NCI-H1417 treated with DMSO at 0.1 percent for 48 hours (cell line): ENCODE results near the gene LCE1A.

Source experiments
- DNase-seq: peaks from one replicate; lab custom pipeline; 2025; lab: John Stamatoyannopoulos, UW

Gene LCE1A, protein sequence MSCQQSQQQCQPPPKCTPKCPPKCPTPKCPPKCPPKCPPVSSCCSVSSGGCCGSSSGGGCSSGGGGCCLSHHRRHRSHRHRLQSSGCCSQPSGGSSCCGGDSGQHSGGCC

DNA sequence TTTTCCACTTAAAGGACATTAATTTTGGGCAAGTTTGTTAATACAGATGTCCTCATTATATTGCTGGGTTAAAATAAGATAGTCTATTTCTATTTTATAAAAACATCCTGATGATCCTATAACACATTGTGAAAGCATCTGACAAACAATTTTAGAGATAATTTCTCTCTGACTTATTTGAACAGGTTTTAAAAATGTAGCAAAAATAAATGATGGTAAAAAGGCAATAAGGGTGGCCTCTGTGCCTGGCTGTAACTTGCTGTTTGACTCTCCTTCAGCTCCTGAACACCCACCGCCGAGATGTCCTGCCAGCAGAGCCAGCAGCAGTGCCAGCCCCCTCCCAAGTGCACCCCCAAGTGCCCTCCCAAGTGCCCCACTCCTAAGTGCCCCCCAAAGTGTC, at the start of gene LCE1A:
Gene LCE1A (plus strand): TSS at position 301 of the 400 bp plus-strand sequence. CDS start 0 bp downstream, at position 301.
- no peak for DNase-seq

DNA sequence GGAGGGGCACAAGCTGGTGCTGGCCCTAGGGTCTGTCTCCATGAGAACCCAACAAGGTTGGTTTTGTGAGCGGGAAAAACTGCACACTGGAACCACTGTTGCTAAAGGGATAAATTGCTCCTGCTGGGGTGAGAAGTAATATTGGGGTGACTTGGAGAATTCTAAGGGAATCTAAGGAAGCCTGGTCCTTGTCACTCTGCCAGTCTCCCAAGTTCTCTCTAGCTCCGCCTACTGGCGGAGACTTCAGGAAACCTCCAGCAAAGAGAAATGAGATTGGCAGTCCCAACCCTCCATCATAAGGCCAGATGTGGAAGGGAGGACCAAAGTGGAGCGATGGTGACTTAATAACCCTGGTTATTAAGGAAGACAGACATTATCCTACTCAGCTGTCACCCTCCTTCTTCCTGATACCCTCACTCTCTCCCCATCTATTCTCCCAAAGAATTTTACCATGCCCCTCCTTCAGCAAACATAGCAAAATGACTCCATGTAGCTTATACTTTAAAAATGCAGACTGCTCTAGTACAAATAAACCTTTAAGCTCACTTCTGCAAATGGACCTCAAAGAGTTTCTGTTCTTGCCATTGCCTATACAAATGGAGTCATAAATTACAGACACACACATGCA, 49.6 kb upstream of the LCE1A start:
- DNase-seq = no peak

DNA sequence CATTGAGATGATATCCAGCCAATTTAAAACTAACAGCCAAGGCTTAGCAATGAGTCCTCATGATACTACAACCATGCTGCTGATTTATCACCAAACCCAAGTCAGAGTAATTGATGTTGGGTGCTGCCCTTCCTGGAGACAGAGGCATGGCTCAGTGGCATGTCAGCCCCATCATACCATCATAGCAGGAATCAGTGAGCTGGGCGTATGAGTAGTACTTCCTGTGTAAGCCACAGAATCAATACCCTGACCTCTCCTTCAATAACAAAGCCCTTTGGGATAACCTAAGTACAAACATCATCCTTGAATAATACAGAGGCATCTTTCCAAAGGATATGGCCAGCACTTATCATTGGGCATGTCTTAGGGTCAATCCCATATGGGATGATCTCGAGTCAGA, 44.2 kb upstream of the LCE1A start:
- DNase-seq = no peak

DNA sequence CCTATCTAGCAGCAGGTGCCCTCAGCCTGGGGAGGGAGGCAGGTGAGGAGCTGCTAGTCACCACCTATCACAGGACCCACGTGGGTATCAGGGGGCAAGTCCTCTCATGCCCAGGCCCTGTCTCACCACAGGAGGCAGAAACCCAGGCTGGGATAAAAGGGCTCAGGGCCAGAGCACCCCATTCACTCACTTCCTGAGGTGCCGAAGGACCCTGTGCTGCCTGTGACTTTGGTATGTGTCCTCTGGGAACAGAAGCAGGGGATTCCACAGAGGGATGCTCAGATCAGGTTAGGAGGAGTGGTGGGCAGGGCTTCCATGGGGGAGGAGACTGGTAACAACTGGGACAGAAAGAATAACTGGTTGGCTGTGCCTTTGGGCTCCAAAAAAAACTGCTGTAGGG, 41.2 kb upstream of the LCE1A start, which contains the start of gene LCE1E:
Gene LCE1E (plus strand): TSS at position 181 of the 400 bp plus-strand sequence. CDS start 1,043 bp downstream, outside the sequence.
- DNase-seq = peak; percentile 41

DNA sequence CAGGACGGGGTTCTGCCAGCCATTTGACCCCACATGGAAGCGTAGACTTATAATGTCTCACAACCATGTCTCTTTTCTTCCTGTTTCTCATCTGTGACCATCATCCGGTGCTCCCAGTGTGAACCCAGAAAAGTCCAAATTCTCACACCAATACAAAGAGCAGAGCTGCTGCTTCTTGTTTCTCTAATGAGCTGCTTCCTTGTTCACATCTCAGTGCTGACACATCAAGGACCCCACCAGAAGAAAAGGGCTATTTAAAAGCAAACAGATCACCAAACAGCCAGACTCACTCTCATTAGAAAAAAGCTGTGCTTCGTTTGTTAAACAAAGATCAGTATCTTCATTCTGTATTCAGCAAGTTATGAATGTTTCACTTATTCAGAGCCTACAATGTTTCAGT, 31.6 kb upstream of the LCE1A start:
- no peak for DNase-seq

DNA sequence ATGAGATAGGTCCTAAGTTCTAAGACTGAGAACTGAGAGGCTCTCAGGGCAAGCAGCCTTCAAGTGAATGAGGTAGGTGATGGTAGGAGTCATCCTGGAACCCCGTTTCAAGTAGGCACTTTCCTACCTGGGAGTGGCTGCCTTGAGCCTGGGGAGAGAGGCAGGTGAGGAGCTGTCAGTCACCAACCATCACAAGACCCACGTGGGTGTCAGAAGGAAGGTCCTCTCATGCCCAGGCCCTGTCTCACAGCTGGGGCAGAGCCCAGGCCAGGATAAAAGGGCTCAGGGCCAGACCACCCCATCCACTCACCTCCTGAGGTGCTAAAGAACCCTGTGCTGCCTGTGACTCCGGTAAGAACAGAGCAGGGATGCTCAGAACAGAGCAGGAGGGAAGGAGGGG, 30.9 kb upstream of the LCE1A start, which contains the start of gene LCE1D:
Gene LCE1D (plus strand): TSS at position 301 of the 400 bp plus-strand sequence. CDS start 1,074 bp downstream, outside the sequence.
- no peak for DNase-seq

DNA sequence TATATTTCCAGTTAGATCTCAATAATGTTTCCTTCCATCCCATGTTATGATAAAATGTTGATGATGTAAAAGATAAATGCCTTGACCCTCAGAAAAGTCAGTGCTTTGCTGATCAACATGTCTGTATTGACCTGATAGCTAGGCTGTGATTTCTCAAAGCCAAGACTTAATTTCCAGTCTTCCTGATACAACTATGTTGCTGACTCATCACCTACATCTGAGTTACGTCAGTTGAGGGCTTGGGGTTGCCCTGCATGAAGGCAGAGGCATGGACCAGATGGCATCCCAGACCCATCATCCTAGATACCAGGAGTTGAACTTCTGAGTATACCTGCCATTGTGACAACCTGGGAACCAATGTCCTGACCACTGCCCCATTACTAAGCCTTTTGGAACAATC, 25.9 kb upstream of the LCE1A start:
- DNase-seq = no peak

DNA sequence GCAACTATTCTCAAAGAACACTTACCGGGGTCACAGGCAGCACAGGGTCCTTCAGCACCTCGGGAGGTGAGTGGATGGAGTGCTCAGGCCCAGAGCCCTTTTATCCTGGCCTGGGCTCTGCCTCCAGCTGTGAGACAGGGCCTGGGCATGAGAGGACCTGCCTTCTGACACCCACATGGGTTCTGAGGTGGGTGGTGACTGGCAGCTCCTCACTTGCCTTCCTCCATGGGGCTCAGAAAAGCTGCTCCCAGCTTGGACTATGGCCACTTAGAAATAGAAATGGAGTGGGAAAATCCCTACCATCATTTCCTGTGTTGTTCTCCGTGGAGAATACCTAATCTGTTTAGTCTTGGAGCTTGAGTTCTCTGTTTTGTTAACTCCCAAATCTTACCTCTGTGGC, 20.7 kb upstream of the LCE1A start, which contains the start of gene LCE1C:
Gene LCE1C (minus strand): TSS at position 76 of the 400 bp plus-strand sequence. CDS start 1,173 bp downstream, outside the sequence.
- DNase-seq = no peak

DNA sequence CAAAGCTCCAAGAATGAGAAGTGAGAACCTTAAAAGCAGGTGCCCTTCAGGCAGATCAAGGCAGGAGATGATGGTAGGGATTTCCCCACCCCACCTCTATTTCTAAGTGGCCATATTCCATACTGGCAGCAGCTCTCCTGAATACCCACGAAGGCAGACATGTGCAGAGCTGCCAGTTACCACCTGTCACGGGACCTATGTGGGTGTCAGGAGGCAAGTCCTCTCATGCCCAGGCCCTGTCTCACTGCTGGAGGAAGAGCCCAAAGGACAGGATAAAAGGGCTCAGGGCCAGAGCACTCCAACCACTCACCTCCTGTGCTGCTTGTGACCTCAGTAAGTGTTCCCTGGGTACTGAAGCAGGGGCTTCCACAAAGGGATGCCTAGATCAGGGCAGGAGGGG, 16.2 kb upstream of the LCE1A start:
- DNase-seq = no peak

DNA sequence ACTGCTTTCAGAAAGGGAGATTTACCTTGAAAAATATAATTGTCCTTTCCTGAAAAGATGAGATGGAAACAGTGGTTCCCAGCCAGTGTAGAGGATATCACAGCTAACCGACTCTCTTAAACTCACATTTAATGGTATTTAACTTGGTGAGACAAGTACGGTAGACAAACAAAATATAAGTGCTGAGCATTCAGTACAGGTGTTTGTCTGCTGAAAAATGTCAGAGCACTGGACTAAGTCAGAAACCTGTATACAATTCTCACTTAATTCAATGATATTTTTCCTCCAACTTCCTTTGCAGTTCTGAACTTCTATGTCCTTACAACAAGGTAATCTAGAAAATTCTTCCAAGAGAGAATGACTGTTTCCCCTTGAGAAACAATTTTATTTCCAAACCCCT, 15.6 kb upstream of the LCE1A start, which contains the start of gene LCE1B:
Gene LCE1B (plus strand): TSS at position 301 of the 400 bp plus-strand sequence. CDS start 476 bp downstream, outside the sequence.
- no peak for DNase-seq

DNA sequence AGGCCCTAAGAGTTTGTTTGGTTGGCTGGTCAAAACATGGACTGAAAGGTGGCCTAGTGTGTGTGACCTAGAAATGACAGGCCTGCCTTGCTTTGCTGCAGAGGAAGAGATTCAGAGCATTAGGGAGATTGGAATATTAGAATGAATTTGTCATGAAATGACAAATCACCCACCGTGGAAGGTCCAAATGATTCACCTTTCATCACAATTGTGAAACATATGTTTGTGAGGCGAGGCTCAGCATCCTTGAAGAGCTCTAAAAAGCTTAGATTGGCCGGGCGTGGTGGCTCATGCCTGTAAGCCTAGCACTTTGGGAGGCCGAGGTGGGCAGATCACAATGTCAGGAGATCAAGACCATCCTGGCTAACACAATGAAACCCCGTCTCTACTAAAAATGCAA, 10.0 kb upstream of the LCE1A start:
- DNase-seq = no peak

DNA sequence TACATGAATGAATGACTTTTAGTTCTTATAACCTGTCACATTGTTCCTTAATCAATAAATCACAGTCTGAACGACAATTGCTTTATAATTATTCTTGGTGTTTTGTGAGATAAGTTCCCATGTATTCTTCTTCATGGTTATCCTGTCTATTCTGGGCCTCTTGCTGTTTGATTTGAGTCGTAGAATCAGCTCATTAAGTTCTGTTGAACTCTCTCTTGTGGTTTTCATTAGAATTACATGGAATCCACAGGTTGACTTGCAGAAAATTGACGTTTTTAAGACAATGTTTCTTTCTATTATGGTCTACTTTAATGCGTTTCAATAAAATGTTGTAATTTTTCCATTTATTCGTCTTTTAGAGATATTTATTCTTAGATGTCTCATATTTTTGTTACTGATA, 4.0 kb upstream of the LCE1A start:
- no peak for DNase-seq

DNA sequence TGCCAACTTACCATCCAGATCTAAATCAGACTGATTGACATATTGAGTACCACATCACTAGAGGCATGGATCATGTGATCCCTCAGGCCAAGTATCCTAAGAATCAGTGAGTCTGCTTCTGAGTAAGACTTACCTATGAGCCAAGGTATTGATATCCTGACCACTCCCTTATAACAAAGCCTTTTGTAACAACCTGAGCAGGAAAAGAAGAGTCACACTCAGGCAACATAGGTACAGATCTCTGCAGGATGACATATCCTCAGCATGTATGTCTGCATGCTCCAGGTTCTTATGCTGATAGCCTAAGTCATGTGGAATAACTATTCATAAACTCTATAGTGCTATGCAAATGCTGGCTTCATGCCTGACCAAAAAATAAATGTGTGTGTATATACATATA, 2.3 kb upstream of the LCE1A start:
- DNase-seq = no peak

DNA sequence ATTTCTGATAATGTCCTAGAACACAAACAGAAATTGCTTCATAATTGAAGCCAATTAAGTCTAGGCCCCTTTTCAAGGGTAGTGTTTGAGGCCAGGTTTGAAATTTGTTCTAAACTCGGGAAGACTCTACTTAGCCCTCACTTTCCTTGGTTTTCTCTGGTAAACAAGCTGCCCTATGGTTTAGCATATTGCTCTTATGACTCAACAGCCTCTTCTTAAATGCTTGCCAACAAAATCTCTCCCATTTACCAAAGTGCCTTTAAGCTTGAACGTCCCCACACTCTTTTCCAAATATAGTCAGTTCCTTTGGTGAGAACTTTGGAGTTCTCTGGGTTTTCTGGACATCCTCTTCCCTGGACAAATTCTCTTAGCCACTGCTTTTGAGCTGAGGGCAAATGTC, 9.6 kb downstream of the LCE1A start:
- DNase-seq = no peak

DNA sequence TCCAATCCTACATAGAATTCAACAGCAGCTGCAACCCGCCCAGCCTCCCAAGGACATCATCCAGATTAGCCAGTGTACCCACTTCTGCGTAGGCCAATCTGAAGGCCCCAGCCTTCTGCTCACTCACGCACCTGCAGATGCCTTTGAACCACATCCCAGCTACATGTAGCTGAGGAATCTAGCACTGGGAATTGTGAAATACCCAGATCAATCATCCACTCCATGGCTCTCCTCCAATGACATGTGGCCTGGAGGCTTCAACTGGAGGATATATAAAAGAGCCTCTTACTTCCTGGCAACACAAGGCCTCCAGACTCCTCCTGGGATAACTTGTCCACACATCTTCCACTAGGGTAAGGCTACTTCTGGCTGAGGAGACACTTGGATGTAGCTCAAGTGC, 15.3 kb downstream of the LCE1A start, which contains the start of gene LCE6A:
Gene LCE6A (plus strand): TSS at position 301 of the 400 bp plus-strand sequence. CDS start 665 bp downstream, outside the sequence.
- no peak for DNase-seq

DNA sequence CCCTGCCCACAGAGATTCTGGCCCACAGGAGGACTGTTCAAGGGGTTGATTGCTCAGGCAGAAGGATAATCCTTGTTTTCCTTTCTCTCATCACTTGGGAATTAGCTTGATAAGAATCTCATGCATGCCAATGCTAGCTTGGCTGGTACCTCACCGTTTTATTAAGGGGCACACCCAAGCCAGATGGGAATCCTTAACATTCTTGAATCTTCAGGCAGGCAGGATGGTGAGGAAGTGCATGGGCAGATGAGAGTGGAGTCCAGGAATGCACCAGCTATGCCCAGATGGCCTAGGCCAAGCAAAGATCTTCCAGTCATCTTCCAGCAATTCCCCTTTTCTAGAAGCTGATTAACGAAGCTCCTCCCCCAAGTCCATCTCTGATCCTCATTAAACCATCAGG, 28.4 kb downstream of the LCE1A start:
- no peak for DNase-seq

DNA sequence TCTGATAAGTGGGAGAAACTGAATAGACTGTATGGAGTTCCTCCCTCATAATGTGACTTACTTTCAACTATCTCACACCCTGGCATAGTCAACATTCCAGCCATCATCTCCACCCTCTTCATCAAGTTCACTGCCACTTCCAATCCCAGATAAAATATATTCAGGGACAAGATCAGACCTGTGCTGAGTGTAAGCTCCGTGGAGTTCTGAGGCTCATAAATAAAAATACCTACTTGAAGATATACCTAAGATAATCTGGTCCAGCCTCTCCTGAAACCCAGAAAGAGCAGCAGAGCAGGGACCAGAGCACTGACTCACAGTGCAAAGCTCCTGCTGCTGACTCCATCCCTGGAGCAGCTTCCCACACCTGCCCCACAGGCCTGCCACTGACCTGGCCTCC, 30.8 kb downstream of the LCE1A start:
- no peak for DNase-seq

DNA sequence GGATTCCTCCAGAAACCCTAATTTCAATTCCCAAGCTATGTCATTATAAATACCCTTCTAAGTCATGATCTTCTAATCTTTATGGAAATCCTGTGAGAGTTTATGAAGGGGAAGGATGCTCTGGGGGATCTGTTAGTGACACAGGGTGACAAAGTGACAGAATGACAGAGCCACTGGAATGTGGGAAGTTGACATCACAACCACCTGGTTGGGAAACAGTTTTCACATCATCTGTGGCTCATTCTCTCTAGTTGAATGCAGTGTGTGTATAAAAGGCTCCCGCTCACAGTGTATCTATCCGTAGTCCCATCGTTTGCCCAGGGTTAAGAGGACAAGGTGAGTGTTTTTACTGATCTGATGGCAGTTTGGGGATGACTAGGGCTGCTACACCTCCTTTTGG, 32.4 kb downstream of the LCE1A start, which contains the start of gene LCE7A:
Gene LCE7A (plus strand): TSS at position 301 of the 400 bp plus-strand sequence. CDS start 702 bp downstream, outside the sequence.
- DNase-seq = no peak

DNA sequence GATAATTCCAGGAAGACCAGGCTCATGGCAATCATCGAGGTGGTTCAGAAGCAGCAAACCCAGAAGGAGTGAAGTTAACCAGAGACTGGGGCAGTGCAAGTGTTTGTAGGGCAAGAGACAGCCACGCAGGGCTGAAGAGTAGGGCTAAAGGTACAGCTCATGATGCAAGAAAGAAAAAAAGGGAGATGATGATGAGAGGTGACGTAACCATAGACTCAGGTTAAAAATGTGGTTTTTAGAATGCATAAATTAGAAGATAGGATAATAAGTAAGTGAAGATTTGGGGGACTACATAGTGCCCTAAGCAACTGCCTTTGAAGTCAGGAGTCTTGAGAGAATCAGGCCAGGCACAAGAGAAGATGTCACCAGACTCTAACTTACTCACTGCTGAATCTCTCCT, 32.9 kb downstream of the LCE1A start:
- no peak for DNase-seq

DNA sequence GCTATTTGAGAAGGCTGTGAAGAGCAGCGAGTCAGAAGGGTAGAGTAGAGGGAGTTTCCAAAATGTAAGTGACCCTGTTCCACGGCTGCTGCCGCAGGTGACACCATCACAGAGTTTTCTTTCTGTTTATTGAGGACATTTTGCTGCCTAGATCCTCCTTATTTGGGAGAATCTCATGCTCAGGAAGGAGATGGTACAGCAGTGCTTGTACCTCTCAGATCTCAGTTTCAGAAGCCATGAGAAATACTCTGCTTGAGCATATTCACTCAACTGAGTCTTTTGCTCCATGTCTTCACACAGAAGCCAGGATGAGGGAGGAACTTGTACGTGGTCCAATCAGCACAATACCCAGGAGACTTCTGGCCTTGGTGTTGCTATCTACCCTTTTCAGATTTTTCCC, 34.1 kb downstream of the LCE1A start:
- DNase-seq = no peak

DNA sequence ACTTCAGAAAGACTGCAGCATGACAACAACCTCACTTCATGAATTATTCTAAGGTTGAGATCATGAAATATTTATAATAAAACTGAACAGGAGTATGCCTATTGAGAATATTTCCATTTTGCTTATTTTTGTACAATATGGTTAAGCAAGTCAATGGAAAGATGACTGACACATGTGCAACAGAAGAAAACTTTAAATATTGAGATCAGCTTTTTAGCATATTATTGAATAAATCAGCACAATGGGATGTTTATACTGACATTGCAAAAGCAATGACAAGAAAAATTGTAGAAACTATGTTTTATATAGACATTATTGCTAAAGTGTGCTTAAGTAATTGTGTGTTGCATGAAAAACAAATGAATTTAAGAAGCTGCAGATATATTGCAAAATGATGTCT, 37.2 kb downstream of the LCE1A start:
- DNase-seq = no peak

DNA sequence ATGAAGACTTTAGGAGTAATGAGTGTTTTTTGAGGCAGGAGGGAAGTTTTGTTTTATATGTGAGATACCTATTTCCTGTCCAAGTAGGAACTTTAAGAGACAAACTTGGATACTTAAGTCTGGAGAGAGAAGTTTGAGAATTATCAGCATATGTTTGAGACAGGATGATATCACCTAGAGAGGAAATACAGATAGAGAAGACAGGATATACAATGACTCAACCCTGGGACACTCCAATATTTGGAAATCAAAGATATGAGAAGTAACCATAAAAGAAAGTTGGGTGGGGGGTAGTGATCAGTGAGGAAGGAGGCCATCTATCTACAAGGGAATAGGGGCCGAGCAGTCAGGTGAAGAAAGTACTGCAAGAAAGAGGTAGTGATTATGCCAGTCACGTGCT, 39.0 kb downstream of the LCE1A start:
- DNase-seq = no peak

DNA sequence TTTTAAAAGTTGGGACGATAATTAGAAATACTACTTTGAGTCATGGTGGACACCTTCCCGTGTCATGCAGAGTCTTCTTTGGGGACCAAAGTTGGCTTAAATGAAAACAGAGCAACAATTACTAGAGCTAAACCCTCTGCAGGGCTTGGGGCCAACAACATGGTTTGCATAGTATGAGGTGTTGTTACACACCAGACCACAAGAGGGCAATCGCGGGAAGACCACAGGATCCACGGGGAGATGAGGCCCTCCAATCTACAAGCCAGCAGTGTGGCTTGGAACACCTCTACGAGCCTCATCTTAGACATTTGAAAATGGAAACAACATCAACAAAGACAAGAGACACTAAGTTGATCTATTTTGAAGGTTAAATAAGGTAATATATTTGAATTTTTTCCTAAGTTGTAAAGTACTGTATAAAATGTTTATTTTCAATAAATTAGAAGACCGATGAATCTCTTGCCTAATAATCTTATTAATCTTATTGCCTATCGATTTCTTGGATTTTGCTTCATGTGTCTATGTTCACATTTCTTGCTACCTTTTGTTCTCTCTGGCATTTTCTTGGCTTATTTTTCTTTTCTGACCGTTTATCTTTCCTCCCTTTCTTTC, 42.6 kb downstream of the LCE1A start:
- no peak for DNase-seq
